HG02763 (cell line): ENCODE results near the gene TREH.

Experiments
- ATAC-seq: cut with Tn5 transposase; IDR thresholded peaks from one replicate; pipeline ENCODE4 v1.9.1; 2021; ENCODE audit warnings: mild to moderate bottlenecking, moderate library complexity; ENCODE audit not compliant: unreplicated experiment

Gene TREH

DNA sequence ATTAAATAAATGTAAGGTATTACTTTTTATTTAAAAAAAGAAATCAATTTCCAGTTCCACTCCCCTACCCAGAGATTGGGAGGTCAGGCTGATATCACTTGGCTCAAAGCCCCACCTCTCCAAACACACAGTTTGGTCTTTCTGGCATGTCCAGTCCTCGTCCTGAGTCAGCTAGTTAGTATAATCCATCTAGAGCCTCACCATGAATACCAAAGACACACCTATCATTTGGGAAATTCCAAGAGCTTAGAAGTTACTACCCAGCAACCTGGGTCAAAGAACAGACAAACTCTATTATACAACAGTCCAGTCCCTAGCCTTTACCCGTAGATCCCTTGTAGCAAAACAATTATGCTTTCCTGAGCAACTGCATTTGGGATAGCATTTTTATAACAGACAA lies 9.4 kb downstream of the TREH start:
- no peak for ATAC-seq

- no peak for ATAC-seq
These were observed 13.1 kb downstream of the TREH start for GRCh38 chr11:118666371-118666770.

GRCh38 chr11:118663902-118664301 lies 15.5 kb downstream of the TREH start:
- ATAC-seq, result no peak

DNA sequence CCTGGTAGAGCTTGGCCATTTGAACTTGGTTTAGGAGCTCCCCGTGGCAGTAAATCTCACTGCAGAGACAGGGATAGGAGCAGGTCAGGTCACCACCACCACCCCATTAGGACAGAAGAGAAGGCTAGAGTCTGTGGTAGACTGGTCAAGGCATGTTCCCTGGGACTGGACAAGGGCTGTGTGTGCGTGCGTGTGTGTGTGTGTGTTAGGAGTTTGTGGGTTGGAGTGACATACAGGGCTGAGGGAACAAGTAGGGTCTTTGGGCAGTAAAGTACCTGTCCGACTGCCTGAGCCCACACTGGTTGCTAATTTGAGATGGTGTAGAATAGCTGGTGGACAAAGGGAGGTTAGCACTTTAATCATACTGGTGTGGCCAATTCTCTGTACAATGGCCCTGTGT lies 16.1 kb downstream of the TREH start:
- no peak for ATAC-seq

GRCh38 chr11:118662401-118663271 lies 16.8 kb downstream of the TREH start:
- no peak for ATAC-seq

DNA sequence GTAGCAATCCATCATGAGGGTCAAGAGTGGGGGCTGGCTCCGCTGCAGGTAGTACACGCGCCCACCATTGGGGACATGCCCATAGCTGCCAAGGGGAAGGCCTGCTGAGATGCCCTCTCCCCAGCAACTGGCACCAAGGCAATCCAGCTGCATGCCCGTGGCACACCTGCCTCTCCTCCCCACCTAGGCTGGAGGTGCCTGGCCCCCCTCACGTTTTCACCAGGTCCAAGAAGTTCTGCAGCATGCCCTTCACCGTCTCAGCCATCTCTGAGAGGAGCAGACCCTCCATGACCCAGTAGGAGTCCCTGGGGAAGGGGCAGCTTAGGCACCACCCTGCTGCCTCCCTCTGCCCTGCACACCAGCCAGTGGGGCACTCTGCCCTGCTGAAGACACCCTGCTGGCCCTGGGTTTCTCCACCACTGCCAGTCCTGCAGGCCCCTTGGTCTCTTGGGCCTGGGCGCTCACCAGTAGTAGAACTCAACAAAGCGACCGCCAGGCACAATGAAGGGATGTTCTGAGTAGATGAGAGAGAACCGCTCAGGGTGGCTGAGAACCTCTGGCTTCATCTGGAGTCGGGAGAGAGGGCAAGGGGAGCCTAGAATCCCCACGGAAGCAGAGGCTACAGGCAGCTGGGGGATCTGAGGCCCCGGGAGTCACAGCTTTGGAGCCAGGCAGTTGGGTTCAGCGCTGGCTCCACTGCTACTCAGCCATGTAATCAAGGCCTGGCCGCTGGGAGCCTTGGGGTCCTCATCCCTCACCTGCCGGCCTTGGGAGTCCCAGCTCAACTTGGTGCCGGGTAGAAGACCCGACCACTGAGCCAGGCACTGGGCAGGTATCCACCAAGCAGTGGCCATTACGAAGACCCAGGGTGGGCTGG lies 17.8 kb downstream of the TREH start:
- ATAC-seq, result no peak

DNA sequence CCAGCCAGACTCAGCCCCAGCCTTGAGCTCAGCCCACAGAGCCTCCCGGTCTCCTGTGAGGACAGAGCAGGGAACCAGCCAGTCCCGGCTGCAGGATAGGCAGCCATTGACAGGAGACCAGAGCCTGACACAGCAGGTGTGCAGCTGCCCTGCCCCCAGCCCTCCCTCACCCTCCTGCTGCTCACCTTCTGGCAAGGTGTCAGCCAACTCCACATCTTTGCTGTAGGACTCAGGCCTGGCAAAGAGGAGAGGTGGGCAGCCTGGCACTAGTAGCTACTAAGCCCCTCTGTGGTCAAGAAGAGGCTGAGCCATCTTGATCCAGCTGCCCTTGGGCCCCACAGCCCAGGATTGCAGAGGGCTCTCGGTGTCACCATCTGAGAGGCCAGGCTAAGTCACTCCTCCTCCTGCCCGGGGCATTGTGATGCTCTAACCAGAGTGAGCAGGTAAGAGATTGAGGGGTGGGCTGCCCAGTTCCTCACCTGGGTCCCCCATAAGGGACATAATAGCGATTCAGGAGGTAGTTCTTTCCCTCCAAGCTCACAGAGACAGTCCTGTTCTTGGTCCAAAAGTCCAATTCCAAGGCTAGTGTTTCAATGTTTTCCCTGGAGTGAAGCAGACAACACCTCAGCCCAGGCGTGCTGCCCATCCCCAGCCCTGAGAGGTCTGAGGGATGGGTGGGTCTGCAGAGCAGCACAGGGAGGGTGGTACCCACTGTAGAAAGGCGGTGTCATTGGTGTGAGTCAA lies 18.6 kb downstream of the TREH start:
- ATAC-seq, result no peak

GRCh38 chr11:118659953-118660680 lies 19.3 kb downstream of the TREH start:
- no peak for ATAC-seq

DNA sequence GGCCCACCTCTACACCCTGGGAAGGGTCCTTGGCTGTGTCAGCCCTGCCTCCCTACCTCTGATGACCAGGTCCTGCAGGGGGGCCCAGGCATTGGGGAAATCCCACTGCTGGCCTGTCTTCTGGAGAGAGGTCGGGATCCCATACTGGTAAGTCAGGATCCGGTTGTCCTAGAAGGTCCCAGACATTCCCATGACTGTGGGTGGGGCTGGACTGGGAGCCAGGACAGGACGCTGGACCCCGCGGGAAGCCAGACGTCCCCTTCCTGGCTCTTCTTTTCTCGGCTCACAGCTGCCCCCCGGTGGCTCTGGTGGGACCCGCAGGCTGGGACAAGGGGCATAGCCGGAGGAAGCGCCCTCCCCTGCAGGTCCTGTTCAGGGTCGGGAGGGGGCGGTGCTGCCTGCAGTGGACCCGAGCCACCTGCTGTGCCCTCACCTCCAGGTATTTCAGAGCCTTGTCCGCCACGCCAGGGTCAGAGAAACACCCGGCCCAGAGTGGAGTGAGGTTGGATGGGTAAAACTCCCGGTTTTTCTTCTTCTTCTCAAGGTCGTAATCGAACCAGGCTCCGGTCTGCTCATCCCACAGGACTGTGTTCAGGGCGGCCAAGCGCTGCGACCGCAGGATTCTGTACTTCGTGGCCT lies 20.0 kb downstream of the TREH start:
- no peak for ATAC-seq

DNA sequence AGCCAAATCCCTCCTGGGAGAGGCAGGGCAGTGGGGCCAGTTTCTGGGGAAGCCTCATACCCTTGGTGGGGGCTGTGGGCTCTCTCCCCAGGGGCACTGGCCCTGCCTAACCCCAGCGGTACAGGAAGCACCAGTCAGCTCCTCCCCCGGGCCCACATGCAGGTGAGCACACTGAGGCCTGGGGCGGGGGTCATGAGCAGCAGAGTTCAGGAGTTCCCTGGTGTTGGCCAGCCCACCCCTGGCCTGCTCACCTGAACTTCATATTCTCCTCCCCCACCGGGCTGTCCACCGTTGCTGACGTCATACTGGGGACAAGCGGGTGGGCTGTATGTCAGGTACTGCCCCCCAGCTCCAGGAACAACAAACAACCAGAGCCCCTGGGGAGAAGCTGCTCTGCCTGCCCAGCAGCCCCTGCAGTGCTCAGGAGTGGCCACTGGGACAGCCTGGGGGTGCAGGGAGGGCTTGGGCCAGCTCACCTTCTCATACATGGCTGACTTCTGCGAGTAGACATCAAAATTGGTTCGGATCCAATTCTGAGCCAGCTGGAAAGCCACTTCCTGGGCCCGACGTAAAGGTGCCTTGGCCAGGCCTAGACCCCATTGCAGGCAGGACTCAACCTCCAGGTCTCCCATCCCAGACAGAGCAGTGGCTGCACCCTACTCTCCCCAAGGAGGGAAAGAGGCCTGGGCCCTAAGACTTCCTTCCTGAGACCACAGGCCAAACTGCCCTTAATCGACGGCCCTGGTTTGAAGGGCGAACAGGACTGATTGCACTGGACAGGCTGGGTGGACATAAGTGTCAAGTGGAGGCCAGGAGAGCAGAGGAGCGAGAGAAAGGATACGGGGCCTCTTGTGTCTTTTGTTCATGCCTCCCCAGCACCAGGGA lies 20.8 kb downstream of the TREH start:
- ATAC-seq, result no peak

GRCh38 chr11:118657709-118658428 lies 21.6 kb downstream of the TREH start:
- ATAC-seq, result no peak

GRCh38 chr11:118657238-118657637 lies 22.2 kb downstream of the TREH start:
- no peak for ATAC-seq

GRCh38 chr11:118656563-118657165 lies 22.8 kb downstream of the TREH start:
- ATAC-seq, result no peak

DNA sequence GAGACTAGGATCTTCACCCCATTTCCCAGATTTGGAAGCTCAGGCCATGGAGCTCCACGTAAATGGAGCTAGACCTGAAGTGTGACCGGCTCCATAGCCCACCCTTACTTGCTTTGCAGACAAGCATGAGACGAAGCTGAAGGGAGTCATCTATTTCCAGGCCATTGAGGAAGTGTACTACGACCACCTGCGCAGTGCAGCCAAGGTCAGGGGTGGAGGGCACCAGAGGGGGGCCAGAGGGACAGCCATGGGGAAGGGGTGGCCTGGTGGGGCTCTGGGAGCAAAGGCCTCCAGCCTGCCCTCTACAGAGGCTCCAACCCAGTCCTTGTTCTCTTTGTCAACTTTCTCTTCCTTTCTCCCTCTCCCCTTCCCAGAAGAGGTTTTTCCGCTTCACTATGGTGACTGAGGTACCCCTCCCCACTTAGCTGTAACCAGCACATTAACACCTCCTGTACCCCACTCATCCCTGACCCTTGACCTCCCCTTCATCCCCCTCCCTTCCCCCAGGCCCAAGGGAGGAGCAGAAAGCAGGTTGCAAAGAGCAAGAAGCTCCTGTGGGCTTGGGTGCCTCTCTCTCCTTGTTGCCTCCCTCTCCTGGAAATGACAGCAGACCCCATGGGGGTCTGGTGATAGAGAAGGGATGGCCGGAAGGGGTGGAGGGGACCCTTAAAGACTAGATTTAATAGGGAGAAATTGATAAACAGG lies 23.8 kb downstream of the TREH start:
- no peak for ATAC-seq

DNA sequence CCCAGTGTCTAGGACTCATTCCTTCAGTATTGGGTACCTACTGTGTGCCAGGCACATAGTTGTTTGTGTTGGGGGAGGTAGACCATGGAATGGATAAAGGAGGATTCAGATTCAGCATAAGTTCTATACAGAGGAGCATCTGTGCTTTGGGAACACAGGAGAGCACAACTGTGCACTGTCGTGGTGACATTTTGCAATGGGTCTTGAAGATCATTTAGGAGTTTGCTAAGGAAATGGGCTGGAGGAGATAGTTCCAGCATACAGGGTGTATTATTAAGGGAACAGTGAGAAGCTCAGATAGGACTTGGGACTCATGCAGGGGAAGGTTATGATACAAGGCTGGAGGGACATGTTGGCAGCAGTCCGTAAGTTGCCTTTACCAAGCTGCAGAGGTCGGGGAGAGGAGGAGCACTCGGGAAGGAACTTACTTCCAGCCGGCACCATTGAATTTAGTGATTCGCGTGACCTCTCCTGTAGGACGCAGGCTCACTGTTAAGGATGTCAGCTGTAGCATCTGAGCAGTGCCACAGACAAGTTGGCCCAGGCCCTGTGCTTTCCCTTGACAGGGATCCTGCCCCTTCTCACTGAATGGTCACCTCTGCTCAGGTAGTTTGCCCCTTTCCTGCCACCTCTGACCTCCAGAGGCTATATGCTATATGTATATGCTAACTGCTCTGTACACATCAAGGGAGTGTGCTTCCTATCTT lies 25.6 kb downstream of the TREH start:
- ATAC-seq, result no peak

DNA sequence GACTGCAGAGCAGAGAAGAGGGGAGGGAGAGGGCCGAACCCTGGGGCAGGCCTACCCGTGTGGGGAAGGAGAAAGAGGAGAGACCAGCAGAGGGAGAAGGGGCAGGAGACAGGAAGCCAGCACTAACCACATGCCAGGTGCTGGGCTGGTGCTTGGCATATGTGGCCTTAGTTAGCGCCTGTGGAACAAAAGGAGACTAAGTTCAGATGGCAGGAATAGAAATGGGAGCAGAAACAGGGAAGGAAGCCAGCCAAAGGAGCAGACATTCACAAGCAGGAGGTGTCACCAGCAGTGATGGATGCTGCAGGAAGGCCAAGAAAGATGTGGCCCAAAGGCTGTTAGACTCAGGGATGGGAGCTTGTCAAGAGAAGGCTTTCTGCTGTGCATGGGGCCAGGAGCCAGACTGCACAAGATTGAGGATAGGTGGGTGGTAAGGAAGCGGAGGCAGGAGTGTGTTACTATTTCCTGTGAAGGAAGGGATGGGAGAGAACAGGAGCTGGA lies 26.7 kb downstream of the TREH start:
- no peak for ATAC-seq

DNA sequence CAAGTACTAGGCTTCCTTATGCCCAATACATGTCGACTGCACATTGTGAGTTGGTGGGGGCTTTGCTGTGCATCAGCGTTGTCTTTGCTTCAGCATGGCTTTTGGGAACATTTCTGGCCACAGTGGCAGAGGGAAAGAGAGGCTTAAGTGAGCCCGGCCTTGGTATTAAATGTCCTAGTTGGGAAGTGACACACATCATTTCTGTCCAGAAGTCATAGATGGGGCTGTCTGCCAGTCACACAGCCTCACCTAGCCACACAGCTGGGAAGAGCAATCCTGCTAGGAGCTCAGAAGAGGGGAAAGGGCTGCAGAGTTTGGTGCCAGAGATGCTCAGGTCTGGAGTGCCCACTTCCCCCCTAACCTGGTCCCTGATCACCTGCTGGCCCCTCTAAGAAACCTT lies 27.6 kb downstream of the TREH start:
- no peak for ATAC-seq
